ENCODE data around the gene SERPINE3.

Gene SERPINE3

DNA sequence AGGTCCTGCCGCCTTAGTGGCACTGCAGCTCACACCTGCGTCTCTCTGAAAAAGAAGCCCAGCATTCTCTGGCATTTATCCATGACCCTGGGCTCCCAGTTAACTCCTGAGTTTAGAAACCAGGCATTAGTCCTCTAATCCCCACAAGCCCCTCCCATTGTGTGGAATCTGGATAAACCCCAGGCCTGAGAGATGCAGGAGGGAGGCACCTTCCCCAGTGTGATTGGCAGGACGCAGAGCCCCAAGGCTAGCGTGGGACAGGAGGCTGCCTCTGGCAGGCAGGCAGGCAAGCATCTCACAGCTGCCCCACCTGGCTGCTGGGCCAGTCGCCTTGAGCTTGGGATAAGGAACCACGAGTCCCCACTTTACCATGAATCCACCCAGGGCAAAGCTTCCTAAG lies 11.0 kb upstream of the SERPINE3 start:
- Histone ChIP-seq H3K27me3 (ENCODE audit: control insufficient read depth, insufficient read depth, low read length) (no peaks in the 10 kb centered on the region), H3K27ac (ENCODE audit: low read depth, low read length) (no peak overlapping the region), H3K4me3 (ENCODE audit: low read depth, low read length) (no peak overlapping the region), H3K9me3 (ENCODE audit: control insufficient read depth, insufficient read depth, low read depth, low read length) (no peaks in the 10 kb centered on the region), H3K4me1 (ENCODE audit: control insufficient read depth, insufficient read depth, low read length) (peaks cover 11% of the 10 kb centered on the region), H3K9ac (ENCODE audit: low read length) (no peak overlapping the region), H3K36me3 (ENCODE audit: control insufficient read depth, insufficient read depth, low read length) (no peaks in the 10 kb centered on the region)

DNA sequence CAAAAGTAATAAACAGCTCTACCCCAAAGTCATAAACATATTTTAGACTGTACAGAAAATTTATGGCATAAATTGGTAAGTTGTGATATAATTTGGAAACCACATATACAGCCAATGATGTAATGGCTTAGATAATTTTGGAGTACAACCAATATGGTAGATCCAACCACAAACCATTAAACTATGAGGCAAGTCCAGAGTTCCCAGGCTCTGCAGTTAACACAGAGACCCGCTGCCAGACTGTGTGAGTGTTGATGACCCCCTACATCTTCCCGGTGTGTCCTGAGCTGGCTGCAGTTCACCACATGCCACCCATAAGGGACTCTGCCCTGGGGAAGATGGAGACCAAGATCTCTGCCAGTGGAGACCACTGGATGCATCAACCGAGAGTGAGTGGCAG lies 9.9 kb upstream of the SERPINE3 start:
- H3K4me3 ChIP-seq (ENCODE audit: low read depth, low read length): no peak overlapping the region
- H3K9me3 ChIP-seq (ENCODE audit: control insufficient read depth, insufficient read depth, low read depth, low read length): no peaks in the 10 kb centered on the region
- no peaks in the 10 kb centered on the region for H3K36me3 ChIP-seq (ENCODE audit: control insufficient read depth, insufficient read depth, low read length)
- H3K4me1 ChIP-seq (ENCODE audit: control insufficient read depth, insufficient read depth, low read length): peaks cover 11% of the 10 kb centered on the region
- no peak overlapping the region for H3K9ac ChIP-seq (ENCODE audit: low read length)
- no peak overlapping the region for H3K27ac ChIP-seq (ENCODE audit: low read depth, low read length)
- no peaks in the 10 kb centered on the region for H3K27me3 ChIP-seq (ENCODE audit: control insufficient read depth, insufficient read depth, low read length)

DNA sequence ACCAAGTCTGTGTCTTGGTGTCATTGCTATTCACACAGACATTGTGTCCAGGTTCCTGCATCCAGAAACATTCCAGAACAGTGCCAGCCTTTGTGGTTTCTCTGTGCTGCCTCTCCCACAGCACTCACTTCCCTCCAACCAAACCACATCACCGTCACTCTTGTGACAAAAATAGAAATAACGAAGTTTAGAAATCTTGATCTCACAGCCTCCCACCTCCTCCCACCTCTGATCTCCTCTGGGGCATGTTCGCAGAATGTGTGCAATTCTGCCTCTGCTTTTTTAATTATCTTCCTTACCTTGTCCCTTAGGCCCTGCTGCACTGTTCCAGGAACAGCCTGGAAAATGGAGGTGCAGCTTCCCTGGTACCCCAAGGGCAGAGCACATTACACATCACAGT lies 8.7 kb upstream of the SERPINE3 start:
- peaks cover 3% of the 10 kb centered on the region; the same call in 1 of the 2 replicates for H3K4me1 ChIP-seq (ENCODE audit: control insufficient read depth, insufficient read depth, low read length)
- no peak overlapping the region for H3K27ac ChIP-seq (ENCODE audit: low read depth, low read length)
- no peak overlapping the region for H3K9ac ChIP-seq (ENCODE audit: low read length)
- H3K9me3 ChIP-seq (ENCODE audit: control insufficient read depth, insufficient read depth, low read depth, low read length): no peaks in the 10 kb centered on the region
- no peaks in the 10 kb centered on the region for H3K27me3 ChIP-seq (ENCODE audit: control insufficient read depth, insufficient read depth, low read length)
- no peak overlapping the region for H3K4me3 ChIP-seq (ENCODE audit: low read depth, low read length)
- no peaks in the 10 kb centered on the region for H3K36me3 ChIP-seq (ENCODE audit: control insufficient read depth, insufficient read depth, low read length)

DNA sequence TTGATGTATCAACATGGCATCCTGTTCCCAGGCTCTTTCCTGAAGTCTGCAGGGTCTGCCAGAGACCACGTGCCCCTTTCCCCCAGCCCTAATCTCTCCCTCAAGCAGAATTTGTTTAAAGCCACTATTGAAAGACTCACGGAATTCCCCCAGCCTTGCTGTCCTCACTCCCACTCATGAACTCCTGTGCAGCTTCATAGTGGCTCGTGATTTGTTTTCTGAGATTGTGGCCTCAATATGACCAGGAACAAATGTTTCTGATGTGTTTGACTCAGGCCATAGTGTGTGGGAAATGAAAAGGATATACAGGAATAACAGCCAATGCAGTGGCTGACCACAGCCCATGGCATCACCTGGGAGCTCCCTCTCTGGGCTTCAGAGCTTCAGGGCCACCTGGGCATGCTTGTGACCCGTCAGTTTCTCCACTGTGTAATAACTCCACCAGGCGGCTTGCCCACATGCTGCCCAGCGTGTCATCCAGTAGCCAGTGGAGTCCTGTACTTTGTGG lies 8.1 kb upstream of the SERPINE3 start:
- Histone ChIP-seq H3K27ac (ENCODE audit: low read depth, low read length) (no peak overlapping the region), H3K4me3 (ENCODE audit: low read depth, low read length) (no peak overlapping the region), H3K36me3 (ENCODE audit: control insufficient read depth, insufficient read depth, low read length) (no peaks in the 10 kb centered on the region), H3K27me3 (ENCODE audit: control insufficient read depth, insufficient read depth, low read length) (no peaks in the 10 kb centered on the region), H3K9me3 (ENCODE audit: control insufficient read depth, insufficient read depth, low read depth, low read length) (no peaks in the 10 kb centered on the region), H3K9ac (ENCODE audit: low read length) (no peak overlapping the region), H3K4me1 (ENCODE audit: control insufficient read depth, insufficient read depth, low read length) (no peaks in the 10 kb centered on the region)

GRCh38 chr13:51332566-51333361 lies 6.7 kb upstream of the SERPINE3 start:
- Histone ChIP-seq H3K4me1 (ENCODE audit: control insufficient read depth, insufficient read depth, low read length) (no peaks in the 10 kb centered on the region), H3K9ac (ENCODE audit: low read length) (no peak overlapping the region), H3K4me3 (ENCODE audit: low read depth, low read length) (no peak overlapping the region), H3K27ac (ENCODE audit: low read depth, low read length) (no peak overlapping the region), H3K36me3 (ENCODE audit: control insufficient read depth, insufficient read depth, low read length) (no peaks in the 10 kb centered on the region), H3K27me3 (ENCODE audit: control insufficient read depth, insufficient read depth, low read length) (no peaks in the 10 kb centered on the region), H3K9me3 (ENCODE audit: control insufficient read depth, insufficient read depth, low read depth, low read length) (no peaks in the 10 kb centered on the region)

- H3K9me3 ChIP-seq (ENCODE audit: control insufficient read depth, insufficient read depth, low read depth, low read length): no peaks in the 10 kb centered on the region
Observed at GRCh38 chr13:51333421-51333820, 6.1 kb upstream of the SERPINE3 start.

DNA sequence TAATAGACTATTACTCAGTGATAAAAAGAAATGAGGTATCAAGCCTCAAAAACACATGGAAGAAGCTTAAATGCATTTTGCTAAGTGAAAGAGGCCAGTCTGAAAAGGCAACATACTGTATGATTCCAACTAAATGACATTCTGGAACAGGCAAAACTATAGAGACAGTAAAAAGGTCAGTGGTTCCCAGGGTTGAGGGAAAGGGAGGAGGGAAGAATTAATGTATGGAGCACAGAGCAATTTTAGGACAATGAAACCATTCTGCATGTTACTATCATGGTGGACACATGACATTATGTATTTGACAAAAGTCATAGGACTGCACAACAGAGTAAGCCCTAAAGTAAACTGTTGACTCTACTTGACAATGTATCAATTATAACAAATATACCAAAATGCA lies 5.7 kb upstream of the SERPINE3 start:
- Histone ChIP-seq H3K36me3 (ENCODE audit: control insufficient read depth, insufficient read depth, low read length) (no peaks in the 10 kb centered on the region), H3K4me3 (ENCODE audit: low read depth, low read length) (no peak overlapping the region), H3K9ac (ENCODE audit: low read length) (no peak overlapping the region), H3K4me1 (ENCODE audit: control insufficient read depth, insufficient read depth, low read length) (no peaks in the 10 kb centered on the region), H3K9me3 (ENCODE audit: control insufficient read depth, insufficient read depth, low read depth, low read length) (no peaks in the 10 kb centered on the region), H3K27me3 (ENCODE audit: control insufficient read depth, insufficient read depth, low read length) (no peaks in the 10 kb centered on the region), H3K27ac (ENCODE audit: low read depth, low read length) (no peak overlapping the region)

More at GRCh38 chr13:51333421-51333820, 6.1 kb upstream of the SERPINE3 start:
- no peak overlapping the region for H3K9ac ChIP-seq (ENCODE audit: low read length)
- no peak overlapping the region for H3K4me3 ChIP-seq (ENCODE audit: low read depth, low read length)
- no peaks in the 10 kb centered on the region for H3K27me3 ChIP-seq (ENCODE audit: control insufficient read depth, insufficient read depth, low read length)
- H3K36me3 ChIP-seq (ENCODE audit: control insufficient read depth, insufficient read depth, low read length): no peaks in the 10 kb centered on the region
- H3K27ac ChIP-seq (ENCODE audit: low read depth, low read length): no peak overlapping the region
- no peaks in the 10 kb centered on the region for H3K4me1 ChIP-seq (ENCODE audit: control insufficient read depth, insufficient read depth, low read length)

- Histone ChIP-seq H3K4me1 (ENCODE audit: control insufficient read depth, insufficient read depth, low read length) (no peaks in the 10 kb centered on the region), H3K9ac (ENCODE audit: low read length) (no peak overlapping the region), H3K27me3 (ENCODE audit: control insufficient read depth, insufficient read depth, low read length) (no peaks in the 10 kb centered on the region), H3K36me3 (ENCODE audit: control insufficient read depth, insufficient read depth, low read length) (no peaks in the 10 kb centered on the region), H3K9me3 (ENCODE audit: control insufficient read depth, insufficient read depth, low read depth, low read length) (no peaks in the 10 kb centered on the region), H3K4me3 (ENCODE audit: low read depth, low read length) (no peak overlapping the region), H3K27ac (ENCODE audit: low read depth, low read length) (no peak overlapping the region)
Observed at GRCh38 chr13:51336746-51337145, 2.7 kb upstream of the SERPINE3 start.

- Histone ChIP-seq H3K36me3 (ENCODE audit: control insufficient read depth, insufficient read depth, low read length) (no peaks in the 10 kb centered on the region), H3K9me3 (ENCODE audit: control insufficient read depth, insufficient read depth, low read depth, low read length) (no peaks in the 10 kb centered on the region), H3K27ac (ENCODE audit: low read depth, low read length) (no peak overlapping the region), H3K27me3 (ENCODE audit: control insufficient read depth, insufficient read depth, low read length) (no peaks in the 10 kb centered on the region), H3K4me3 (ENCODE audit: low read depth, low read length) (no peak overlapping the region), H3K4me1 (ENCODE audit: control insufficient read depth, insufficient read depth, low read length) (no peaks in the 10 kb centered on the region), H3K9ac (ENCODE audit: low read length) (no peak overlapping the region)
Observed at GRCh38 chr13:51339952-51340732, 651 bp downstream of the SERPINE3 start.

DNA sequence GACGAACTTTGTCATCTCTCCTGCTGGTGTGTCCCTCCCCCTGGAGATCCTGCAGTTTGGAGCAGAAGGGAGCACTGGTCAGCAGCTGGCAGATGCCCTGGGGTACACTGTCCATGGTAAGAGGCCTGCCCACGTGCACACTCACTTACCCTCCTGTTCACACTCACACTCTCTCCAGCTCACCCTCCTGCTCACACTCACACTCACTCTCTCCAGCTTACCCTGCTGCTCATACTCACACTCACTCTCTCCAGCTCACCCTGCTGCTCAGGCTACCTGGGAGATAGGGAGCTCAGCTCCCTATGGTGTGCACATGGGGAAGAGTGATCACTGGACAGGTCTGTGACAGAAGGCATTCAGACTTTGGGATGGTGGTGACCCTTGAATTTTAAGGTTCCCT lies 1.7 kb downstream of the SERPINE3 start:
- no peaks in the 10 kb centered on the region for H3K4me1 ChIP-seq (ENCODE audit: control insufficient read depth, insufficient read depth, low read length)
- no peak overlapping the region for H3K4me3 ChIP-seq (ENCODE audit: low read depth, low read length)
- H3K27me3 ChIP-seq (ENCODE audit: control insufficient read depth, insufficient read depth, low read length): no peaks in the 10 kb centered on the region

DNA sequence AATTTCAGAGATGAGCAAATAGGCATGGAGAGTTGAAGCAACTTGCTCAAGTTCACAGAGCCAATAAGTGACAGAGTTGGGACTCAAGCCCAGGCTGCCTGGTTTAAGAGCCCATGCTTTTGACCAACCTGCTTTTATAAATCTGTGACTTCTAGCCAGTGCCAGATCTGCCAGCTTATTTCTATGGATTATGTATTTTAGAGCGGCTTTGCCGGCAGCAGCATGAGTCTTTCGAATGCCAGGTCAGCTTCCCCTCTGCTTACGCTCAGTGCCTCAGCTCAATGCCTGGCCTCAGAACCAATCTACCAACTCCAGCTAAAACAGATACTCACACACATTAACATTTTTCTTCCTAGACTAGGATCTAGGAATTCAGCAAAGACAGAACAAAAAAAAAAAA lies 2.3 kb downstream of the SERPINE3 start:
- H3K4me3 ChIP-seq (ENCODE audit: low read depth, low read length): no peak overlapping the region
- H3K9ac ChIP-seq (ENCODE audit: low read length): no peak overlapping the region
- no peak overlapping the region for H3K27ac ChIP-seq (ENCODE audit: low read depth, low read length)
- no peaks in the 10 kb centered on the region for H3K36me3 ChIP-seq (ENCODE audit: control insufficient read depth, insufficient read depth, low read length)
- no peaks in the 10 kb centered on the region for H3K27me3 ChIP-seq (ENCODE audit: control insufficient read depth, insufficient read depth, low read length)
- no peaks in the 10 kb centered on the region for H3K9me3 ChIP-seq (ENCODE audit: control insufficient read depth, insufficient read depth, low read depth, low read length)
- peaks cover 5% of the 10 kb centered on the region for H3K4me1 ChIP-seq (ENCODE audit: control insufficient read depth, insufficient read depth, low read length)

More for the DNA sequence above, 1.7 kb downstream of the SERPINE3 start:
- H3K9me3 ChIP-seq (ENCODE audit: control insufficient read depth, insufficient read depth, low read depth, low read length): no peaks in the 10 kb centered on the region
- H3K27ac ChIP-seq (ENCODE audit: low read depth, low read length): no peak overlapping the region
- no peak overlapping the region for H3K9ac ChIP-seq (ENCODE audit: low read length)
- no peaks in the 10 kb centered on the region for H3K36me3 ChIP-seq (ENCODE audit: control insufficient read depth, insufficient read depth, low read length)

Measured in HUES6 (cell line).